Lung (tissue), 12 donors: Measurements from ENCODE around the gene GRID1. TPM values are rescaled to one million over a fixed set of nuclear protein-coding genes. Genes with fewer than 3 reads are reported as not detected.

Source experiments
- ATAC-seq: fragments of 200-7000 bp; cut with Tn5 transposase; one replicate; pipeline ENCODE4 v1.9.1; 2020; ENCODE audit warnings: moderate number of reproducible peaks; ENCODE audit not compliant: insufficient read depth, low FRiP score
- DNase-seq, 3 donors: peaks; one replicate each; pipeline ENCODE4 v3.0.0-alpha.2; 2013 to 2017
- H3K27ac ChIP-seq, 2 donors: one replicate each; pipeline ENCODE4 v1.5.1; 2013; ENCODE audit warnings: mild to moderate bottlenecking in 2 of 2, moderate library complexity in 2 of 2, control low read depth in 1 of 2, inconsistent platforms in 1 of 2, low read depth in 1 of 2, low read length in 1 of 2
- H3K27me3 ChIP-seq, 3 donors: one replicate each; pipeline ENCODE4 v1.5.1; 2013; ENCODE audit warnings: low read length in 2 of 3; ENCODE audit not compliant: control insufficient read depth in 3 of 3, insufficient read depth in 3 of 3
- H3K36me3 ChIP-seq, 4 donors: one replicate each; pipeline ENCODE4 v1.5.1; 2013; ENCODE audit warnings: low read length in 4 of 4, mild to moderate bottlenecking in 1 of 4, moderate library complexity in 1 of 4; ENCODE audit not compliant: control insufficient read depth in 4 of 4, insufficient read depth in 4 of 4
- H3K4me1 ChIP-seq, 5 donors: one replicate each; pipeline ENCODE4 v1.5.1; 2013; ENCODE audit warnings: low read length in 5 of 5, mild to moderate bottlenecking in 2 of 5, moderate library complexity in 1 of 5; ENCODE audit not compliant: control insufficient read depth in 5 of 5, insufficient read depth in 5 of 5
- H3K4me3 ChIP-seq: one replicate; pipeline ENCODE4 v1.5.1; 2013; ENCODE audit warnings: mild to moderate bottlenecking, control low read depth, moderate library complexity
- H3K9ac ChIP-seq, 2 donors: one replicate each; pipeline ENCODE4 v1.5.1; 2013; ENCODE audit warnings: low read length in 2 of 2, control low read depth in 1 of 2; ENCODE audit not compliant: insufficient read depth in 1 of 2
- H3K9me3 ChIP-seq, 4 donors: one replicate each; pipeline ENCODE4 v1.5.1; 2013; ENCODE audit warnings: low read length in 3 of 4, mild to moderate bottlenecking in 1 of 4, moderate library complexity in 1 of 4; ENCODE audit not compliant: control insufficient read depth in 4 of 4, insufficient read depth in 3 of 4
- CTCF ChIP-seq: IDR thresholded peaks from 2 replicates; pipeline ENCODE4 v1.5.1; 2012; ENCODE audit warnings: mild to moderate bottlenecking; ENCODE audit errors: control extremely low read depth, extremely low read depth
- WGBS, 2 donors: extraction: QIAGEN DNeasy Blood & Tissue Kit; methylation state at CpG; one replicate each; pipeline ENCODE4 v1.1.7; 2013; 5-methylcytosine and 5-hydroxymethylcytosine counted together
- polyA plus RNA-seq, 2 donors: library from polyadenylated mRNA; stranded (reverse); fragments of 200-250 nt; gene quantifications; one replicate each; pipeline ENCODE4 v1.2.1, GENCODE V29; 2013
- total RNA-seq, 2 donors: library from RNA; depleted of rRNA in 1 of 2; stranded (reverse); fragments of >200 nt in 1 of 2; gene quantifications; one replicate each; pipeline ENCODE4 v1.2.1, GENCODE V29; 2014 to 2021
- donor health status: control.
- donor health status: control.
- donor health status: Bipolar disorder and iron deficiency.
- donor health status: healthy.
- donor health status: DM: yes; HTN: yes; CAD: no.

GRID1 gene
- total and polyA plus RNA-seq, 4 donors, result 1.1 to 3.6 (median 2.2) TPM

GRCh38 chr10:86048571-86048970 is 318.0 kb downstream of the GRID1 start:
- DNase-seq (no peak), ATAC-seq (no peak)
- Histone ChIP-seq H3K27ac (no peak overlapping the region), H3K4me1 (no peaks in the 10 kb centered on the region), H3K9me3 (peaks cover 0 to 3% (median 0%) of the 10 kb centered on the region in 4 donors), H3K4me3 (no peak overlapping the region), H3K27me3 (no peaks in the 10 kb centered on the region), H3K36me3 (no peaks in the 10 kb centered on the region), H3K9ac (no peak overlapping the region)
- TF ChIP-seq CTCF, result no peak

GRCh38 chr10:86047588-86047987 is 319.0 kb downstream of the GRID1 start:
- H3K4me3 ChIP-seq, result no peak overlapping the region
- TF ChIP-seq CTCF, result no peak
- H3K27ac ChIP-seq, result no peak overlapping the region
- DNase-seq (no peak), ATAC-seq (no peak)
- 63 to 71% methylated on average over 7 of the region's 7 CpGs for WGBS, 2 donors
- H3K9ac ChIP-seq, result no peak overlapping the region
- H3K36me3 ChIP-seq, result no peaks in the 10 kb centered on the region
- peaks cover 0 to 3% (median 0%) of the 10 kb centered on the region in 5 donors for H3K4me1 ChIP-seq
- H3K9me3 ChIP-seq, result peaks cover 0 to 3% (median 0%) of the 10 kb centered on the region in 4 donors
- no peaks in the 10 kb centered on the region for H3K27me3 ChIP-seq

- TF ChIP-seq CTCF, result no peak
- DNase-seq (no peak), ATAC-seq (no peak)
- no peak overlapping the region for H3K4me3 ChIP-seq
- H3K27ac ChIP-seq, result no peak overlapping the region
- no peak overlapping the region for H3K9ac ChIP-seq
- H3K9me3 ChIP-seq, result peaks cover 0 to 3% (median 0%) of the 10 kb centered on the region in 4 donors
- H3K4me1 ChIP-seq, result peaks cover 0 to 3% (median 0%) of the 10 kb centered on the region in 5 donors
- 77 to 80% methylated on average over 2 of the region's 2 CpGs for WGBS, 2 donors
- H3K36me3 ChIP-seq, result no peaks in the 10 kb centered on the region
- H3K27me3 ChIP-seq, result no peaks in the 10 kb centered on the region
Measured at GRCh38 chr10:86046845-86047460, 319.6 kb downstream of the GRID1 start.

GRCh38 chr10:86045896-86046295 is 320.7 kb downstream of the GRID1 start:
- no peaks in the 10 kb centered on the region for H3K27me3 ChIP-seq
- no peaks in the 10 kb centered on the region for H3K36me3 ChIP-seq
- no peak overlapping the region for H3K9ac ChIP-seq
- DNase-seq (no peak), ATAC-seq (no peak)
- H3K9me3 ChIP-seq, result peaks cover 0 to 3% (median 0%) of the 10 kb centered on the region in 4 donors
- peaks cover 0 to 3% (median 0%) of the 10 kb centered on the region in 5 donors for H3K4me1 ChIP-seq
- H3K4me3 ChIP-seq, result no peak overlapping the region
- no peak for TF ChIP-seq CTCF
- WGBS, 2 donors, result 87 to 92% methylated on average over 5 of the region's 5 CpGs
- no peak overlapping the region for H3K27ac ChIP-seq
